Caco-2 (cell line): Measurements from ENCODE around the gene THRB. TPM values are rescaled to one million over a fixed set of nuclear protein-coding genes. Genes with fewer than 3 reads are reported as not detected.

ENCODE experiments used
- BruUV-seq: library from RNA; stranded (reverse); fragments of 400-500 nt; replicated peaks from 2 replicates; lab custom pipeline; 2021; lab: Mats Ljungman, UMichigan
- CTCF ChIA-PET: fragments of 300-600 bp; sonication (Branson Sonifier 250); formaldehyde crosslinking; loops from one replicate; lab custom pipeline; 2022; ENCODE audit warnings: antibody characterized with exemption; lab: Charles Lee
- POLR2A ChIA-PET: fragments of 300-600 bp; sonication (Branson Sonifier 250); formaldehyde crosslinking; loops from one replicate; lab custom pipeline; 2022; ENCODE audit warnings: antibody characterized with exemption; lab: Charles Lee
- DNase-seq, 2 experiments: peaks; one replicate each; pipeline versions ENCODE4 v3.0.0 to v3.0.0-alpha.2; 2020 to 2022
- H3K27me3 ChIP-seq: replicated peaks from 2 replicates; pipeline ENCODE4 v1.6.0; 2011; ENCODE audit warnings: low read length; ENCODE audit not compliant: control insufficient read depth, insufficient read depth
- H3K36me3 ChIP-seq: 2 replicates; pipeline ENCODE4 v1.5.1; 2011; ENCODE audit warnings: low read length; ENCODE audit not compliant: control insufficient read depth, insufficient read depth
- H3K4me1 ChIP-seq: fragments of 250-450 bp; sonication (Bioruptor Pico); 2 replicates; pipeline ENCODE4 v1.5.1; 2020; ENCODE audit warnings: mild to moderate bottlenecking
- H3K4me3 ChIP-seq: 2 replicates; pipeline ENCODE4 v1.5.1; 2011; ENCODE audit warnings: low read depth, mild to moderate bottlenecking, control low read depth, low read length
- H3K9me3 ChIP-seq: fragments of 250-450 bp; sonication (Bioruptor Pico); 2 replicates; pipeline ENCODE4 v1.5.1; 2020; ENCODE audit warnings: mild to moderate bottlenecking, moderate library complexity
- H3K27ac Mint-ChIP-seq: one replicate; pipeline ENCODE4 v1.8.0; 2022; ENCODE audit warnings: mixed read lengths; ENCODE audit not compliant: unreplicated experiment
- H3K27me3 Mint-ChIP-seq: one replicate; pipeline ENCODE4 v1.8.0; 2022; ENCODE audit warnings: mixed read lengths; ENCODE audit not compliant: insufficient read depth, unreplicated experiment
- H3K36me3 Mint-ChIP-seq: one replicate; pipeline ENCODE4 v1.8.0; 2022; ENCODE audit warnings: mild to moderate bottlenecking, mixed read lengths; ENCODE audit not compliant: insufficient read depth, unreplicated experiment
- H3K4me1 Mint-ChIP-seq: one replicate; pipeline ENCODE4 v1.8.0; 2022; ENCODE audit warnings: low read depth, mixed read lengths; ENCODE audit not compliant: unreplicated experiment
- H3K4me3 Mint-ChIP-seq: one replicate; pipeline ENCODE4 v1.8.0; 2022; ENCODE audit warnings: mild to moderate bottlenecking, moderate library complexity, mixed read lengths; ENCODE audit not compliant: unreplicated experiment
- H3K9me3 Mint-ChIP-seq: one replicate; pipeline ENCODE4 v1.8.0; 2022; ENCODE audit warnings: mixed read lengths; ENCODE audit not compliant: unreplicated experiment
- CTCF ChIP-seq, 2 experiments: fragments of 200-600 bp in 1 of 2; IDR thresholded peaks; 1 replicate in 1 of 2; 2 replicates in 1 of 2; pipeline versions ENCODE4 v1.5.1 to v1.8.0; 2011 to 2022; ENCODE audit warnings: antibody characterized with exemption in 1 of 2, control low read depth in 1 of 2, inconsistent platforms in 1 of 2, low read depth in 1 of 2, low read length in 1 of 2, mild to moderate bottlenecking in 1 of 2, moderate library complexity in 1 of 2; ENCODE audit not compliant: insufficient read depth in 1 of 2, severe bottlenecking in 1 of 2, unreplicated experiment in 1 of 2
- intact Hi-C: fragments of 100-400 bp; cut with micrococcal nuclease; formaldehyde crosslinking; loops from one replicate; pipeline ENCODE4 v1.10.0; 2022; ENCODE audit not compliant: unreplicated experiment
- total RNA-seq: library from RNA; stranded (reverse); gene quantifications from 2 replicates; pipeline ENCODE4 v1.2.3, GENCODE V29; 2022

Gene THRB
- total RNA-seq, 1 experiment from 2014 or later = 19.4 TPM

- peaks cover 29% of the 10 kb centered on the region for H3K4me1 Mint-ChIP-seq
- intact Hi-C loops = no loop called here
Measured at GRCh38 chr3:24378313-24378712, 116.3 kb downstream of the THRB start.

GRCh38 chr3:24377218-24377993, 117.2 kb downstream of the THRB start:
- intact Hi-C loops = no loop called here
- Histone ChIP-seq H3K36me3 (no peaks in the 10 kb centered on the region), H3K4me3 (no peak overlapping the region), H3K4me1 (peaks cover 39% of the 10 kb centered on the region), H3K9me3 (no peaks in the 10 kb centered on the region), H3K27me3 (no peaks in the 10 kb centered on the region)
- ChIA-PET CTCF (no interaction called here), POLR2A (interaction anchor here (0.6 kb wide), 1 partner anchor 162 kb away, joined by 13 read pairs; no protein-coding TSS in a partner anchor)
- Mint-ChIP-seq H3K4me1 (peaks cover 35% of the 10 kb centered on the region), H3K9me3 (no peaks in the 10 kb centered on the region), H3K27ac (no peak overlapping the region), H3K36me3 (no peaks in the 10 kb centered on the region), H3K27me3 (no peaks in the 10 kb centered on the region), H3K4me3 (no peak overlapping the region)
- no peak for DNase-seq
- TF ChIP-seq CTCF (IDR thresholded peaks at IDR 0.05; ENCODE audit: insufficient read depth in 1 of 2, low read depth in 1 of 2, low read length in 1 of 2, severe bottlenecking in 1 of 2, unreplicated experiment in 1 of 2) = no peak
- no TSS peak for BruUV-seq

More at GRCh38 chr3:24378313-24378712, 116.3 kb downstream of the THRB start:
- TF ChIP-seq CTCF (IDR thresholded peaks at IDR 0.05; ENCODE audit: insufficient read depth in 1 of 2, low read depth in 1 of 2, low read length in 1 of 2, severe bottlenecking in 1 of 2, unreplicated experiment in 1 of 2) = no peak
- Mint-ChIP-seq H3K4me3 (no peak overlapping the region), H3K27me3 (no peaks in the 10 kb centered on the region), H3K27ac (no peak overlapping the region), H3K9me3 (no peaks in the 10 kb centered on the region), H3K36me3 (no peaks in the 10 kb centered on the region)
- Histone ChIP-seq H3K4me3 (no peak overlapping the region), H3K27me3 (no peaks in the 10 kb centered on the region), H3K4me1 (peaks cover 31% of the 10 kb centered on the region), H3K9me3 (no peaks in the 10 kb centered on the region), H3K36me3 (no peaks in the 10 kb centered on the region)
- ChIA-PET CTCF (no interaction called here), POLR2A (no interaction called here)
- no peak for DNase-seq
- no TSS peak for BruUV-seq

GRCh38 chr3:24375947-24376384, 118.7 kb downstream of the THRB start:
- Mint-ChIP-seq H3K27ac (no peak overlapping the region), H3K9me3 (no peaks in the 10 kb centered on the region), H3K4me3 (no peak overlapping the region), H3K27me3 (no peaks in the 10 kb centered on the region), H3K36me3 (no peaks in the 10 kb centered on the region), H3K4me1 (peaks cover 36% of the 10 kb centered on the region)
- Histone ChIP-seq H3K27me3 (no peaks in the 10 kb centered on the region), H3K36me3 (no peaks in the 10 kb centered on the region), H3K4me1 (peaks cover 39% of the 10 kb centered on the region), H3K4me3 (no peak overlapping the region), H3K9me3 (no peaks in the 10 kb centered on the region)
- TF ChIP-seq CTCF (IDR thresholded peaks at IDR 0.05; ENCODE audit: insufficient read depth in 1 of 2, low read depth in 1 of 2, low read length in 1 of 2, severe bottlenecking in 1 of 2, unreplicated experiment in 1 of 2) = no peak
- BruUV-seq = no TSS peak
- POLR2A ChIA-PET = interaction anchor here (0.8 kb wide), 1 partner anchor 14 kb away, joined by 3 read pairs; no protein-coding TSS in a partner anchor
- peak in 1 of 2 experiments; percentile 14 for DNase-seq
- intact Hi-C loops = loop anchor here (1.0 kb wide), 1 partner anchor 9 kb away; no protein-coding TSS in a partner anchor
- CTCF ChIA-PET = no interaction called here
